Measurements from ENCODE around the gene CREB3L2. TPM values are rescaled to one million over a fixed set of nuclear protein-coding genes. Genes with fewer than 3 reads are reported as not detected.

The CREB3L2 gene
- total RNA-seq, 2 experiments from 2014 or later: 42.2 to 44.7 TPM

DNA sequence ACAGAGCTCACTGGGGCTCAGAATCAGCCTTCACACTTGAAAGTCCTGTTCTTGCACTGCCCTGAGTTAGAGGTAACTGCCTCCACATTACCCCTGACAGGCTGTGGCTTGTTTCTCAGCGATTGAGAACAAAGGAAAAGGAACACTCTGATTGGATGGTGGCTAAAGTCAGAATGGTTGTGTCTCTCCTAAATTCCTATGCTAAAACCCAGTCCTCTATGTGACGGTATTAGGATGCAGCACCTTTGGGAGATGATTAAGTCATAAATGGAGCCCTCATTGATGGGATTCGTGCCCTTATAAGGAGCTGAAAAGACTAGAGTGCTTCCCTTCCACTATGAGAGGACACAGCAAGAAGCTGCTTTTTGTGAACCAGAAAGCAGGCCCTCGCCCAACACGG, 116.2 kb downstream of the CREB3L2 start:
- H3K27ac Mint-ChIP-seq: no peak overlapping the region
- CTCF ChIA-PET: no interaction called here

DNA sequence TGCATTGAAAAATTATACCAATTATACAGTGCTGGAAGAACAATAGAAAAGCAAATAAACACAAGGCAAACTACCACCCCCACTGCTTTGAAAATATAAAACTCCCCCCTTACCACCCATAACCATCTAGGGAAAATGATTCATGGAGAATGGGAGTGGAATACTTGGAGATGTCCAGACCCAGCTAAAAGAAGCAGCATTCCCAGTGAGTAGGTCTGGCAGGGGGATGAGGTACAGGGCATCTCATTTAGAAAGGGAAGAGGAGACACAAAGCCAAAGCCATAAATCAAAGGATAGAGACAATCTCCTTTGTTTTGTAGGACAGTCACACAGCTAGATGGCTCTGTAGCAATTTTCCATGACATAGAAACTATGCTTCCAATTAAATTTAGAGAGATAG, 119.1 kb downstream of the CREB3L2 start:
- Mint-ChIP-seq H3K36me3 (ENCODE audit: low read depth) (peaks cover 45% of the 10 kb centered on the region), H3K27me3 (no peaks in the 10 kb centered on the region), H3K4me3 (no peak overlapping the region), H3K4me1 (peaks cover 18% of the 10 kb centered on the region), H3K9me3 (no peaks in the 10 kb centered on the region), H3K27ac (peak overlapping the region; percentile 55)
- DNase-seq: no peak
- POLR2A ChIA-PET: no interaction called here
- CTCF ChIA-PET: interaction anchor here (1.5 to 1.6 kb wide), 2 partner anchors 119 to 126 kb away, joined by 3 to 4 read pairs; partner anchors contain the start of gene CREB3L2

More for the DNA sequence above, 116.2 kb downstream of the CREB3L2 start:
- Mint-ChIP-seq H3K9me3 (no peaks in the 10 kb centered on the region), H3K36me3 (ENCODE audit: low read depth) (peaks cover 26% of the 10 kb centered on the region), H3K4me3 (no peak overlapping the region), H3K4me1 (peaks cover 18% of the 10 kb centered on the region), H3K27me3 (no peaks in the 10 kb centered on the region)
- POLR2A ChIA-PET: no interaction called here
- no peak for DNase-seq

DNA sequence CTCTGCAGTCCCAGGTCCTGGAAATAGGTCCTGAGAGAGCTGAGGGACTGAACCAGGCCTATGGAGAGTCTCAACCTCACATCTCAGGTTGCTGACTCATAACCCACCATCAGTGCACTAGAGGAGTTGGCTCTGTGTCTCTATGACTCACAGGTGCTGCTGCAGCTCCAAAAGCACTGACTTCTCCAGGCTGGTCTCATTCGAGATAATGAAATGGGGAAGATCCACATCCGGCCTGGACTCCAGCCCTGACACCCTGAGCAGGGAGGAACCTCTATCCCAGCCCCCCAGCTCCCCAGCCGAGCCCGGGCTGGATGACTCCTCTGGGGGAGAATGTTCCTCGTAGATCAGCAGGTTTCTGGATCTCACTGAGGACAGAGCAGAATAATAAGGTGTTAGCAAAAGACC, 119.6 kb downstream of the CREB3L2 start:
- ChIA-PET POLR2A (no interaction called here), CTCF (interaction anchor here (1.5 kb wide), 1 partner anchor 120 kb away, joined by 4 read pairs; the partner anchor contains the start of gene CREB3L2)
- Mint-ChIP-seq H3K27me3 (no peaks in the 10 kb centered on the region), H3K4me3 (no peak overlapping the region), H3K9me3 (no peaks in the 10 kb centered on the region), H3K4me1 (peaks cover 18% of the 10 kb centered on the region), H3K36me3 (ENCODE audit: low read depth) (peaks cover 45% of the 10 kb centered on the region), H3K27ac (peak overlapping the region; percentile 55)
- peak; percentile 28 for DNase-seq

DNA sequence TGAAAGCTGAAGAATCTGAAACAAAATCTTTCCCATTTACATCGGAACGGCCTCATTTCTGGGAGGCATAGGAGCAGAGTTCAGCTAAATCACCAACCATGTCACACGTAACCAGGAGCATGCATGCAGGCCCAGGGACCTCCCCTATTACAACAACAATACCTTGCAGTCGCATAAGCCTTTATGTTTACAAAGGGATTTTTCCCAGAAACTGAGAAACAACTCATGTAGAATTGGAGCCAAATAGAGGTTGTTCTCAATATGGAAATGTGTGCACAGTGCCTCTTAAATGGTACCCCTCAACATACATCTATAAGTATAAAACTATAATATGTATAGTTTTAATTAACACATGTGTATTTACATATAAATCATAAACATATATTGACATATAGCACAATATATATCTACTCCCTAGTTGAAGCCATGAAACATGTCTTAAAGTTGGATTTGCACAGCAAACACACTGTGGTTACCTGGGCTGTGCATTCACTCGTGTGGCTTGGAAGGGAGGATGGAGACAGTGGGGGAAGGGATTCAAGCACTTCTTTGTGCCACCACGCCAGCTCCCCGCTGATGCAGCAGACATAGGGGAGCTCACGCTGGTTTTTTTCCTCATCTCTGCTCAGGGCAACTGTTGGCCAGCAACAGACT, 120.2 kb downstream of the CREB3L2 start:
- ChIA-PET CTCF (interaction anchor here (1.5 kb wide), 1 partner anchor 120 kb away, joined by 4 read pairs; the partner anchor contains the start of gene CREB3L2), POLR2A (no interaction called here)
- H3K4me3 Mint-ChIP-seq: no peak overlapping the region
- H3K4me1 Mint-ChIP-seq: peaks cover 18% of the 10 kb centered on the region
- H3K27ac Mint-ChIP-seq: peak overlapping the region; percentile 55
- no peaks in the 10 kb centered on the region for H3K27me3 Mint-ChIP-seq
- H3K36me3 Mint-ChIP-seq (ENCODE audit: low read depth): peaks cover 47% of the 10 kb centered on the region
- no peak for DNase-seq
- H3K9me3 Mint-ChIP-seq: no peaks in the 10 kb centered on the region

DNA sequence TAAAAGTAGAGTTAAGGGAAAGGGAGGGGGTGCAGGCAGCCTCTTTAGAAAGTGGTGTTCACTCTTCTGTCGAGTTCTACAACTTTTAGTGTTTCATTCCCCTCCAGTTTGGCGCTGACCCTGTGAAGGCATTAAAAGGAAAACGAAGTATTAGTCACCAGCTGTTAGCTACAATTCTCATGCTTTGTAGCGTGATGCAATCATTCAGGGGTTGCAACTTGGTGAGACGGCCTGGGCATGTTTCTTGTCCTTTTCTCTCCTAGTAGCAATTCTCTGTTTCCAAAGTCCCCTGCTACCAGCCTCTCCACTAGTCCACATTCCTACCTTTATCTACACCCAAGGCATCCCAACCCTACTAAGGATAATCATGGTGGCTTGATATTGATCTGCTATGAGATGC, 121.5 kb downstream of the CREB3L2 start:
- Mint-ChIP-seq H3K4me3 (no peak overlapping the region), H3K4me1 (peaks cover 18% of the 10 kb centered on the region), H3K9me3 (no peaks in the 10 kb centered on the region), H3K27ac (no peak overlapping the region), H3K27me3 (no peaks in the 10 kb centered on the region), H3K36me3 (ENCODE audit: low read depth) (peaks cover 48% of the 10 kb centered on the region)
- CTCF ChIA-PET: interaction anchor here (0.8 to 0.9 kb wide), 2 partner anchors 21 to 122 kb away, joined by 4 to 7 read pairs; no protein-coding TSS in a partner anchor
- POLR2A ChIA-PET: no interaction called here
- DNase-seq: no peak

DNA sequence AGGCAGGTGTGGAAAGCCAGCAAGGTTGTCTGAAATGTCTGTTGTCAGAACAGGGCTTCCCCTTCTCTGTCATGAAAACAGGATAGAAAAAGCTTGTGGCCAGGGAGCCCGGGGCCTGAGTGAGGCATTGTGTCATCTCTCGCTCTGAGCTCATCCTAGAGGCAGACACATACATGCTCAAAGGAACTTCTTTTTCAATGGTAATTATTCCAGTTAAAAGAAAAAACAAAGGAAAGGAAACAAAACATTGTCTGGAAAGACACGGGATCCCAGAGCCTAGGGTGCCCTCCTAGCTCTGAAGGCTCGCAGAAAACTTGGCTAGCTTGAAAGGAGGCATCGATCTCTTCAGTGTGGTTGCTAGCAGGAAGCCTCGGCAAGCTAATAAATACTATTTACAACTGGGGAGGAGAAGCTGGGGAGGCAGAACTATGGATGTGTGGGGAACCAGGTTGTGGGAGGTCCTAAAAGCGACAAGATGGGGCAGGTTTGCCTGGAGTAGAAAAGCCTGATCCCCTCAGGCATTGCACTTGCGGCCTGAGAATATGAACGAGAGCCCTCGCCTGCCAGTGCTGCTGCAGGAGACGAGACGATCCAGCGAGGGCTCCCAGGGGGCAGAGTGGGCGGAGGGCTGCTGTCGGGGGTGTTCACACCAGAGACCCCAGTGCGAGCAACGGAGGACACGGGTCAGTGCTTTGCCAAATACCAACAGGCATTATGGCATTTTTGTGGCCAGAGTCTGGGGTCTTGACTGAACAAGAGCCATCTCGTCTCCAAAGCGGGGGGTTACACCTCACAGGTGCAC, 122.3 kb downstream of the CREB3L2 start:
- POLR2A ChIA-PET: interaction anchor here (0.7 kb wide), 1 partner anchor 627 kb away, joined by 3 read pairs; no protein-coding TSS in a partner anchor
- Mint-ChIP-seq H3K36me3 (ENCODE audit: low read depth) (peaks cover 50% of the 10 kb centered on the region), H3K4me3 (no peak overlapping the region), H3K9me3 (no peaks in the 10 kb centered on the region), H3K27ac (no peak overlapping the region), H3K4me1 (peaks cover 18% of the 10 kb centered on the region), H3K27me3 (no peaks in the 10 kb centered on the region)
- CTCF ChIA-PET: interaction anchor here (0.8 to 1.4 kb wide), 2 partner anchors 123 to 129 kb away, joined by 3 to 4 read pairs; no protein-coding TSS in a partner anchor
- no peak for DNase-seq

DNA sequence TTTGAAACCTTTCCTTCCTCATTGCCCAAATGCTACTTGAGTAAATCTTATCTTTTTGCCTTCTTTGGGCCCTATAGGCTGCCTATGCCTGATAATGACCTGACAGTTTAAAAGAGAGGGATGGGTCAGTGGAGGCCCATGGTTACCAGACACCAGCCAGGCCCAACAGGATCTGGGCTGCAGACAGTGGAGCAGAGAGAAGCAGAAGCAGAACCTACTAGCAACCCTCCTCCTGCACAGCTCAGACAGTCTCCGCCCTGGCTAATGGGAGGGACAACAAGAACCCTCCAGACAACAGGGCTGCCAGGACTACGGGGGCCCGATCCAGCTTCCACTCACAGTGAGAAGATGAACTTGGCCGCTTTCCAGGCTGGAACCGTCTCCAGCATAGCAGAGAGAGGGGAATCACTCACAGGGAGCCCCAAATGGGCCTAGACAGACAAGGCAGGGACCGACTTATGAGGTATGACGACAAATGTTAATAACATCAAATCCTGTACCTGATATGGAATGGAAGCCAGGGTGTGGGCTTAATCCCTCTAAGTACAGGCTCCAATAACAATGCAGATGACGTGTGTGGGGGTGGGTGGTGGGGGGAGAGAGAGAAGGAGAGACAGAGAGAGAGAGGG, 123.4 kb downstream of the CREB3L2 start:
- H3K4me3 Mint-ChIP-seq: no peak overlapping the region
- H3K27ac Mint-ChIP-seq: no peak overlapping the region
- CTCF ChIA-PET: interaction anchor here (1.4 kb wide), 1 partner anchor 131 kb away, joined by 3 read pairs; no protein-coding TSS in a partner anchor
- no peaks in the 10 kb centered on the region for H3K9me3 Mint-ChIP-seq
- DNase-seq: no peak
- peaks cover 49% of the 10 kb centered on the region for H3K36me3 Mint-ChIP-seq (ENCODE audit: low read depth)
- peaks cover 24% of the 10 kb centered on the region for H3K4me1 Mint-ChIP-seq
- POLR2A ChIA-PET: no interaction called here
- no peaks in the 10 kb centered on the region for H3K27me3 Mint-ChIP-seq

DNA sequence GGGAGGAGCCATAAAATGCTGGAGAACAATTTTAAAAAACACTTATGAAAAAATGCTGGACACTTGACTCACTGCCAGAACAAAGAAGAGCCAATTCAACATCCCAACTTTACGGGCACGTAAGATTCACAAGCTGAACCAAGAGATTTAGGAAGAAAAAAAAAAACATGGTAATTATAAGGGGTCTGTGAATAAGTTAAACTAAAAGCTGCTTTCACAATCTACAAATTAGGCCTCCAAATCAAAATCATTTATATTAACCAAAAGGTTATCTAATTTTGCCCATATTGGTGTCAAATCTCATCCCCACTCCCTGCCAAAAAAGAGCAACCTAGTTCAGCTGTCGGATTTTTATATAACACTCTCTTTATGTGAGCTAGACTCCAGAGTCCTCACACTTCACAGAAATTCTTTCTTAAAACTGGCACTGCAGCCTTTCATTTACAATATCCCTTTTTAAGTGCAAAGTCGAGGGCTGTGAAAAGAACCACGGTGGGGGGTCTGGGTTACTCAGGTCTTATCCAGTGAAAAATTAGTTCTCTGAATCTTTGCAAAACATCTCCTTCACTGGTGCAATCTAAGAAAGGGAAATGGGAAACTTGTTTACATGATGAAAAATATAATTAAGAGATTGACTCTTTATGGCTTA, 124.7 kb downstream of the CREB3L2 start:
- ChIA-PET POLR2A (no interaction called here), CTCF (no interaction called here)
- Mint-ChIP-seq H3K36me3 (ENCODE audit: low read depth) (peaks cover 55% of the 10 kb centered on the region), H3K9me3 (no peaks in the 10 kb centered on the region), H3K4me3 (no peak overlapping the region), H3K27me3 (no peaks in the 10 kb centered on the region), H3K4me1 (peaks cover 18% of the 10 kb centered on the region), H3K27ac (no peak overlapping the region)
- DNase-seq: no peak

DNA sequence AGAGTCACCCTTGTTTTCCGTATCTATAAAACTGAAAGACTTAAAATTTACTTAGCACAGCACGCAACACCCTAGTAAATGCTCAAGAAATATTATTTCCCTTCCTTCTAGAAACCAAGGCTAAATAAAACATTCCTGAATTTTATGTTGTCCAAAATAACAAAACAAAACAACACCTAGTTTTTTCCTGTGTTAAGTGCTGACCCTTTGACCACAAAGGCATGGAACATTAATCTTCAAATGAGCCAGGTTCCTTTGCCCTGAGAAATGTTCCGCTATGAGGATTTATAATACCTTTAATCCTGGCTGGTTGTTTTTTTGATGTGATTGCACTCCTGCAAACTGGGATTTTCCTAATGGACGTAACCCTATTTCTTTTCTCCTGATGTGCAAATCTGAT, 126.1 kb downstream of the CREB3L2 start:
- Mint-ChIP-seq H3K4me1 (peaks cover 12% of the 10 kb centered on the region), H3K9me3 (no peaks in the 10 kb centered on the region), H3K4me3 (no peak overlapping the region), H3K27ac (no peak overlapping the region), H3K27me3 (no peaks in the 10 kb centered on the region), H3K36me3 (ENCODE audit: low read depth) (peaks cover 51% of the 10 kb centered on the region)
- DNase-seq: no peak
- ChIA-PET CTCF (interaction anchor here (0.5 to 0.8 kb wide), 2 partner anchors 20 to 232 kb away, joined by 3 read pairs; no protein-coding TSS in a partner anchor), POLR2A (no interaction called here)

DNA sequence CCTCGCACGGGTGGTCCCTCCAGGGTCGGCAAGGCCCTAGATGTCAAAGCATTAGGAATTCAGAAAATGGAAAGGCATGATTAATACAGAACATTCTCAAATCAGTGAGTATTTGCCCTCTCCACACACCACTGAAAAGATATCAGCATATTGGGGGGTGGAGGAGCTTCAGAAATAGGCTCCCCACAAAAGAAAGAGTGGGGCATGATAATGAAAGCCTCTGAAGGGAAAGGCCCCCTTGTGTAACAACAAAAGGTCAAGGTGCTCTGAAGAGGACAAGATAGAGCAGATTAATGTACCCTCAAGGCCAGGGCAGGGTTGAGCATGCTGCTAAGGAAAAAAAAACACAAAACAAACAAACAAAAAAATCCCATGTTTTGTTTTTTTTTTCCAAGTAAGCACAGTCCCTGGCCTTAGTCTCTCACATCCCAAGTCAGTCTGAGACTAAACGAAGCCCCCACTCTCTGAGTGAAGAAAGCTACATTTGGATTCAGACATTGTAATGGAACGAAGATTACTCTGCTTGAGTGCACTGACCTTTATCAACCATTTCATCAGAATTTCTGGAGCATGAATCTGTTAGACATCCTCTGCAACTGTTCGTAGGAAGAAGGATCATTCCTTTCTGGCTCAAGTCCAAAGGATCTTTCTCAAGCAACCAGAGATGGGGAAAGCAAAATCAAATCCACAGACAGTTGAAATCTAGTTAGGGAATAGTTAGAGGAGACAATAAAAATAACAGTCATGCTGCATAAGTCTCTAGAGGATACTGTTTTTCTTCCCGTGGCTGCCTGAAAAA, 127.7 kb downstream of the CREB3L2 start:
- Mint-ChIP-seq H3K9me3 (no peaks in the 10 kb centered on the region), H3K4me3 (no peak overlapping the region), H3K4me1 (peaks cover 8% of the 10 kb centered on the region), H3K27ac (no peak overlapping the region), H3K27me3 (no peaks in the 10 kb centered on the region), H3K36me3 (ENCODE audit: low read depth) (peaks cover 41% of the 10 kb centered on the region)
- ChIA-PET POLR2A (no interaction called here), CTCF (interaction anchor here (1.1 kb wide), 1 partner anchor 39 kb away, joined by 4 read pairs; no protein-coding TSS in a partner anchor)
- no peak for DNase-seq

DNA sequence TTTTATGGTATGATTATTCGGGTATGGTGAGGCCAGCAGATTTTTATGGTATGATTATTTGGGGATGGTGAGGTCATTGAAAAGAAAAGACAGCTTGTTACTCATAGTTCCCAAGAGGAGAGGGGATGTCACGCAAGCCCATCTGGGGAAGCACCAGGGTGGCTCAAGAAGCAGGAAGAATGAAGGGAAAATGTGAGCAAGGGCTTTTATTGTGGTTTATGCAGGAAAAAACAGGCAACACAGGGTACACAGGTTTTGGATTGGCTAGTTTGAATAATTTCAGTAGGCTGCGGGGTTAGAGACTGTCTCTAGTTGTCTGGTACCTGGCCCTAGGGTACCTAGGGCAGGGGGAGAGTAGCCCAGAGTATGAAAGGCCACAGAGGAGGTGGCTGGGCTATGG, 128.4 kb downstream of the CREB3L2 start:
- Mint-ChIP-seq H3K27ac (no peak overlapping the region), H3K27me3 (no peaks in the 10 kb centered on the region), H3K36me3 (ENCODE audit: low read depth) (peaks cover 35% of the 10 kb centered on the region), H3K4me3 (no peak overlapping the region), H3K4me1 (peaks cover 7% of the 10 kb centered on the region), H3K9me3 (no peaks in the 10 kb centered on the region)
- POLR2A ChIA-PET: no interaction called here
- CTCF ChIA-PET: no interaction called here
- DNase-seq: no peak

DNA sequence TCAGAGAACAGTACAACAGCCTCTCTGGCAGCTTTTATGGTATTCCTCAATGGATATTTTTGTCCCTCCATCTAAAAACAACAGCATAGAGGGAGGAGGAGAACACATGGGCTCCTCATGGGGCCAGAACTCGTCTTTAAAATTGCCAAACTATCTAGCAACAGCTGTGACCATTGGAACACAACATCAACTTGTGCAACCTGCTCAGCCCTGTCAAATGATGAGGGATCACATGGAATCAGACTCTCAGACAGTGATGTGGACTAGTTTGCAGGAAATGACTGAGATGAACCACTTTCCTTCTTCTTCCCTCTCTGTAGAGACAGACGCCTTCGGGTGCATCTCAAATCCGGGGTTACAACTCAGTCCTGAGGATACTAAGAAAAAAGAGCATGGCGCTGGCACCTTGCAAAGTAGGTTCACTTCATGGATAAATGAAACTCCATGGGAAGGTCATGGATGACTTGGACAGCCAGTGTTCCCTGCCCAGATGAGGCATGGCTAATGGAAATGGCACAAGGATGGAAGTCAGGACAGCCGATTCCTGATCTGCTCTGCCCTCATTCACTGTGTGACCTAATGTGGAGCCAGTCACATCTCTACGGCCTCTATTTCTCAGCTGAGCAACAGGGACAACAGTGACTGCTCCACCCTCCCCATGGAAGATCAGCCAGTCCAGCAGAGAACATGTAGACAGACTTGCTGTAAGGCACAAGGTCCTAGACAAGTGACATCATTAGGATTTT, 130.5 kb downstream of the CREB3L2 start:
- no peak overlapping the region for H3K27ac Mint-ChIP-seq
- DNase-seq: no peak

More for the DNA sequence above, 130.5 kb downstream of the CREB3L2 start:
- Mint-ChIP-seq H3K4me1 (peaks cover 7% of the 10 kb centered on the region), H3K9me3 (peaks cover 2% of the 10 kb centered on the region), H3K27me3 (no peaks in the 10 kb centered on the region), H3K4me3 (no peak overlapping the region), H3K36me3 (ENCODE audit: low read depth) (peaks cover 45% of the 10 kb centered on the region)
- ChIA-PET CTCF (no interaction called here), POLR2A (no interaction called here)

All from activated CD4-positive, alpha-beta memory T cell treated with anti-CD3 and anti-CD28 coated beads, Interleukin-2, amount 10 ng/mL, durations not matched to agents 7 days and 5 days (primary cell).